Right cardiac atrium (tissue), 5 donors: ENCODE measurements around the gene NDUFA8. TPM values are rescaled to one million over a fixed set of nuclear protein-coding genes. Genes with fewer than 3 reads are reported as not detected.

ENCODE experiments used
- ATAC-seq, 2 donors: fragments of 200-7000 bp; cut with Tn5 transposase; one replicate each; pipeline versions ENCODE4 v1.8.0 to v1.9.1; 2020; ENCODE audit warnings: moderate library complexity in 2 of 2, mild to moderate bottlenecking in 1 of 2
- DNase-seq, 3 donors: peaks; one replicate each; pipeline ENCODE4 v3.0.0-alpha.2; 2020
- H3K27ac ChIP-seq: one replicate; pipeline ENCODE4 v1.5.1; 2013; ENCODE audit warnings: mild to moderate bottlenecking, low read length, control low read depth, moderate library complexity
- H3K27me3 ChIP-seq: one replicate; pipeline ENCODE4 v1.6.1; 2013; ENCODE audit not compliant: control insufficient read depth, insufficient read depth
- H3K4me1 ChIP-seq: one replicate; pipeline ENCODE4 v1.6.1; 2013; ENCODE audit warnings: low read length; ENCODE audit not compliant: control insufficient read depth, insufficient read depth
- H3K4me3 ChIP-seq: one replicate; pipeline ENCODE4 v1.5.1; 2013; ENCODE audit warnings: low read length, control low read depth
- H3K9me3 ChIP-seq: one replicate; pipeline ENCODE4 v1.6.1; 2013; ENCODE audit warnings: low read length; ENCODE audit not compliant: control insufficient read depth
- WGBS: extraction: QIAGEN DNeasy Blood & Tissue Kit; methylation state at CpG from one replicate; pipeline ENCODE4 v1.1.7; 2013; 5-methylcytosine and 5-hydroxymethylcytosine counted together
- intact Hi-C, 4 donors: fragments of 100-400 bp; cut with DNase I; formaldehyde crosslinking; loops; one replicate each; pipeline versions ENCODE4 v1.11.0 to v1.14.0; 2022 to 2023
- long read RNA-seq, 4 donors: library from polyadenylated mRNA; unstranded; transcript quantifications; one replicate each; pipeline ENCODE4 v2.0.0, GENCODE V29; 2020 to 2021
- polyA plus RNA-seq: library from polyadenylated mRNA; stranded (reverse); fragments of 200-250 nt; gene quantifications from one replicate; pipeline ENCODE4 v1.2.3, GENCODE V29; 2013
- total RNA-seq, 4 donors: library from RNA; stranded (reverse); fragmentation: NEBNext Ultra II Directional; extraction: Animal tissue kit (Norgen Biotek cat#: 25700); gene quantifications; one replicate each; pipeline ENCODE4 v1.2.1, GENCODE V29; 2021
- donor health status: healthy with polysubstance abuse.
- donor health status: DM: no; HTN: yes; CAD: no.
- donor health status: DM: no; HTN: no; CAD: no.
- donor health status: DM: no; HTN: yes; CAD: no; lungs with severe emphysema.
- donor health status: DM: yes; HTN: yes; CAD: no.

The NDUFA8 gene
- 100 to 1,000 TPM; 210 to 307 (median 265) TPM for total RNA-seq
- polyA plus RNA-seq, result 683 TPM
- long read RNA-seq, donor 1, transcript NDUFA8-201 (4 exons, 844 nt), result major isoform, 235 of 245 reads
- long read RNA-seq, donor 1, partial matches to known transcripts, result 1 of 245 reads
- long read RNA-seq, donor 1, other reads (novel, unspliced or antisense), result 9 of 245 reads
- long read RNA-seq, donor 2, transcript NDUFA8-201 (4 exons, 844 nt), result major isoform, 156 of 162 reads
- long read RNA-seq, donor 2, partial matches to known transcripts, result 1 of 162 reads
- long read RNA-seq, donor 2, other reads (novel, unspliced or antisense), result 5 of 162 reads
- long read RNA-seq, donor 3, transcript NDUFA8-201 (4 exons, 844 nt), result major isoform, 85 of 90 reads
- long read RNA-seq, donor 3, partial matches to known transcripts, result 2 of 90 reads
- long read RNA-seq, donor 3, other reads (novel, unspliced or antisense), result 3 of 90 reads
- long read RNA-seq, donor 4, transcript NDUFA8-201 (4 exons, 844 nt), result major isoform, 124 of 126 reads
- long read RNA-seq, donor 4, partial matches to known transcripts, result 0 of 126 reads
- long read RNA-seq, donor 4, other reads (novel, unspliced or antisense), result 2 of 126 reads

- H3K27ac ChIP-seq, result peak within 1 kb of the TSS; percentile 98
- WGBS, result under 1% methylated on average over 56 of the region's 56 CpGs
- intact Hi-C loops, result loop anchor here in 1 of 4 donors (10.0 kb wide), 1 partner anchor 86 kb away; no protein-coding TSS in a partner anchor
- H3K4me1 ChIP-seq, result peaks cover 3% of the 10 kb centered on the region
- DNase-seq (peak; percentile 97 to 99 (median 99)), ATAC-seq (peak; percentile 99)
- no peaks in the 10 kb centered on the region for H3K27me3 ChIP-seq
- peak within 1 kb of the TSS; percentile 95 for H3K4me3 ChIP-seq
- H3K9me3 ChIP-seq, result no peaks in the 10 kb centered on the region
Measured at GRCh38 chr9:122159026-122159924, at the start of gene NDUFA8, which contains the start of gene MORN5. Gene NDUFA8, minus strand, starts transcription at chr9:122159779. Its CDS starts 102 bp downstream, at chr9:122159677. Gene MORN5, plus strand, starts transcription at chr9:122159908. Its CDS starts 65 bp downstream, at chr9:122159973.

DNA sequence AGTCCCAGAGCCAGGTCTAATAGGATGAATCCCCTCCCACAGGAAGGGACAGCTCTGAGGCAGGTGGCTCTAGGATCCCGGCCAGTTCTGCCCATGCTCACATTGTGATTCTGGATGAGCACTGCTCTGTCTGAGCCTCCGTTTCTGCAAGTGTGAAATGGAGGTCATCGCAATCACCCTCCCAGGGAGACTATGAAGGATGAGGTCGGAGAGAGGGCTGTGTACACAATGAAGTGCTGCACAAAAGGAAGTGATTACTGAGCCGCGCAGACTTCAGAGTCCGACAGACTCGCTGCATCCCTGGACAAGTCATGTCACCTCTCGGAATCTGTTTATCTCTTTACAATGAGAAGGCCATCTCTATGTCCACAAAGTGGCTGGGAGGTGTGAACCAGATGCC is 47.5 kb upstream of the NDUFA8 start:
- Histone ChIP-seq H3K9me3 (no peaks in the 10 kb centered on the region), H3K27ac (no peak overlapping the region), H3K27me3 (no peaks in the 10 kb centered on the region), H3K4me3 (no peak overlapping the region), H3K4me1 (no peaks in the 10 kb centered on the region)
- ATAC-seq (no peak), DNase-seq (no peak)
- intact Hi-C loops, result no loop called here
- 71% methylated on average over 9 of the region's 9 CpGs for WGBS

GRCh38 chr9:122206118-122207046 is 46.8 kb upstream of the NDUFA8 start:
- 76% methylated on average over 9 of the region's 9 CpGs for WGBS

DNA sequence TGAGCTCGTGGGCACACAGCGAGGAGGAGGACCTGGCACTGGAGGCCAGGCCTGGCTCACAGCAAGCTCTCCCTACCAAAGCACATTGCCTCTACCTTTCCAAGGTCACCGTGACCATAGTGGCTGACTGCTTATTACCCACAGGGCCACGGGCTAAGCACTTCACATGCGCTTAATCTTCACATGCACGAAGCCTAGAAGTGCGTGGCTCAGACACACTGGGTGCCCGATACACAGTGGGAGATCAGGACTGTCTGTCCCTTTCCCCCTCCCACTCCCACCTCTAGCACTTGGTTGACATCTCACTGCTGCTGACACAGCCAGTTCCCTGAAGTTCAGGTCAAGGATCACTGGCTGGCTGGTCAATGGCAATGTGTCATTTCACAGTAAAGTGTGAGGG is 45.6 kb upstream of the NDUFA8 start:
- intact Hi-C loops, result no loop called here
- H3K4me1 ChIP-seq, result no peaks in the 10 kb centered on the region
- H3K27ac ChIP-seq, result no peak overlapping the region
- 93% methylated on average over 8 of the region's 8 CpGs for WGBS
- no peak overlapping the region for H3K4me3 ChIP-seq
- no peaks in the 10 kb centered on the region for H3K27me3 ChIP-seq
- no peak for ATAC-seq
- no peaks in the 10 kb centered on the region for H3K9me3 ChIP-seq
- DNase-seq, result no peak

More at GRCh38 chr9:122206118-122207046, 46.8 kb upstream of the NDUFA8 start:
- DNase-seq (no peak), ATAC-seq (no peak)
- Histone ChIP-seq H3K4me3 (no peak overlapping the region), H3K27ac (no peak overlapping the region), H3K9me3 (no peaks in the 10 kb centered on the region), H3K4me1 (no peaks in the 10 kb centered on the region), H3K27me3 (no peaks in the 10 kb centered on the region)
- intact Hi-C loops, result no loop called here

DNA sequence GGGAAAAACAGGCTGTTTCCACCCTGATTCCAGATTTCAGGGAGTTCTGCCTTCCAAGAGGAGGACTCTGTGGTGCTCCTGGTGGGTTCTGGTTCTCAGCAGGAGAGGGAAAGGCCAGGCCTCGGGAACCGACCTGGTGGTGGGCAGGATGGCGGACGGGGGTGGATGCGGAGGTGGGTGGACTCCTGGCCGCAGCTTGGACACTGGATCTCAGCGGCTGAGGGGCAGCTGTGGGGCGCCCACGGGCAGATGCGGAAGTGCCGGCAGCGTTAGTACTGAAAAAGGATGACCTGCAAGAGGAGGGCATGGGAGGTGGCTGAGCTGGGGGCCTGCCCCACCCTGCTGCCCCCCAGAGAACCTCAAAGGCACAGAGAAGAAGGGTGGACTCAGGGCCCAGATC is 44.9 kb upstream of the NDUFA8 start:
- no peak for DNase-seq
- intact Hi-C loops, result no loop called here
- no peak for ATAC-seq
- WGBS, result 91% methylated on average over 12 of the region's 12 CpGs
- H3K27ac ChIP-seq, result no peak overlapping the region
- no peaks in the 10 kb centered on the region for H3K4me1 ChIP-seq
- no peaks in the 10 kb centered on the region for H3K27me3 ChIP-seq
- no peak overlapping the region for H3K4me3 ChIP-seq
- no peaks in the 10 kb centered on the region for H3K9me3 ChIP-seq

DNA sequence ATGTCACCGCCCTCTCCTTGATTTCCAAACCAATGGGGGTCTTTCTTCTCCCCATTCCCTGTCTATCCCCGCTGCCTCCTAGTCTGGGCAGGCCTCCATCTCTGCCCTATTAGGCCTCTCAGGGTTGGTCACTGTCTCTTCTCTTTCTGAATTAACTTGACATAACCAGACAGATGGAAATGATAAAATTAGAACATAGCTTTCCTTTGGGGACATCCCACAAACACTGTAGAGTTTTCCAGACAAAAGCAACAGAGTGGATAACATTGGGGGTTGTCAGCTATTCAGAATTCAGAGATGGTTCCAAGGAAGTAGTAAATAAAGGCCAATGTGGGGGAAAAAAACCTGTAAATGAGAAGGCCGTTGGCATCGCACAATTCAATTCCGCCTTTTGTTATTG is 44.5 kb upstream of the NDUFA8 start:
- no peak for ATAC-seq

GRCh38 chr9:122202111-122202510 is 42.5 kb upstream of the NDUFA8 start:
- DNase-seq (no peak), ATAC-seq (peak in 1 of 2 donors; percentile 11)
- intact Hi-C loops, result no loop called here
- Histone ChIP-seq H3K27me3 (no peaks in the 10 kb centered on the region), H3K27ac (no peak overlapping the region), H3K9me3 (no peaks in the 10 kb centered on the region), H3K4me3 (no peak overlapping the region), H3K4me1 (no peaks in the 10 kb centered on the region)
- WGBS, result 55% methylated on average over 3 of the region's 3 CpGs

More for the DNA sequence above, 44.5 kb upstream of the NDUFA8 start:
- 90% methylated on average over 5 of the region's 5 CpGs for WGBS
- intact Hi-C loops, result no loop called here
- Histone ChIP-seq H3K9me3 (no peaks in the 10 kb centered on the region), H3K27ac (no peak overlapping the region), H3K27me3 (no peaks in the 10 kb centered on the region), H3K4me3 (no peak overlapping the region), H3K4me1 (no peaks in the 10 kb centered on the region)
- no peak for DNase-seq

- intact Hi-C loops, result no loop called here
- no peak overlapping the region for H3K4me3 ChIP-seq
- WGBS, result 100% methylated on average over 1 of the region's 1 CpG
- DNase-seq (no peak), ATAC-seq (no peak)
- no peaks in the 10 kb centered on the region for H3K4me1 ChIP-seq
- no peaks in the 10 kb centered on the region for H3K9me3 ChIP-seq
- H3K27ac ChIP-seq, result no peak overlapping the region
- no peaks in the 10 kb centered on the region for H3K27me3 ChIP-seq
Measured at GRCh38 chr9:122201641-122202040, 42.1 kb upstream of the NDUFA8 start.

- Histone ChIP-seq H3K9me3 (no peaks in the 10 kb centered on the region), H3K4me1 (no peaks in the 10 kb centered on the region), H3K4me3 (no peak overlapping the region), H3K27me3 (no peaks in the 10 kb centered on the region), H3K27ac (no peak overlapping the region)
- DNase-seq, result peak in 2 of 3 donors; percentile 47 to 55
- 69% methylated on average over 7 of the region's 7 CpGs for WGBS
- intact Hi-C loops, result no loop called here
- peak in 1 of 2 donors; percentile 60 for ATAC-seq
Measured at GRCh38 chr9:122200960-122201595, 41.5 kb upstream of the NDUFA8 start.

DNA sequence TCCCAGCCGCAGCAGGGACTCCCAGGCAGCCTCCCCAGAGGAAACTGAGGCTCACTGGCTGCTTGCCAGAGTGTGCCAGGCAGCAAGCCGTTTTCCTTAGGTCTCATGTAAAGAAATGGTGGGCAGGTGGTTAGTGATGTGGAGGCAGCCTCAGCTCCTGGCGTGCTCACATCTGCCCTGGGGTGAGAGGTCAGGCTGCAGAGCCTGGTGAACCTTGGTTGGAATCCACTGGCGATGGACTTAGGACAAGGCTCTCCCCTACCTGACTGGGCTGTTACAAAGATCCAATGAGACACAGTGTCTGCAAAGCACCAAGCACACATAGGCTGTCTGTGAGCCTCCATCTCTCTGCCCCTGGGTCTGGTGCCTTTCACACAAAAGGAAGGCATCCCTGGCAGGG is 38.3 kb upstream of the NDUFA8 start:
- no peak overlapping the region for H3K4me3 ChIP-seq
- peak in 1 of 3 donors; percentile 50 for DNase-seq
- H3K4me1 ChIP-seq, result no peaks in the 10 kb centered on the region
- intact Hi-C loops, result no loop called here
- H3K27ac ChIP-seq, result no peak overlapping the region
- ATAC-seq, result no peak
- WGBS, result 80% methylated on average over 4 of the region's 4 CpGs
- H3K9me3 ChIP-seq, result no peaks in the 10 kb centered on the region
- H3K27me3 ChIP-seq, result no peaks in the 10 kb centered on the region
